GM12892 (cell line): ENCODE results near the gene TLCD3B.
"Not testable (repeated sequence)": the region's sequence is repeated elsewhere in the genome, so short reads cannot be mapped to it uniquely, and the experiment has no call there.

Source experiments
- DNase-seq: peaks from one replicate; pipeline ENCODE4 v3.0.0; 2011; ENCODE audit not compliant: insufficient read length
- FAIRE-seq: peaks from 2 replicates; lab custom pipeline; 2011; peaks lifted over from hg19 to GRCh38; lab: Jason Lieb, UNC
- POLR2A ChIP-seq: IDR thresholded peaks from 2 replicates; pipeline ENCODE4 v1.6.1; 2011; ENCODE audit warnings: low read depth, low read length, control low read depth
- POLR2AphosphoS5 ChIP-seq: IDR thresholded peaks from 2 replicates; pipeline ENCODE4 v1.6.1; 2011; ENCODE audit warnings: low read depth, low read length, control low read depth
- TAF1 ChIP-seq: IDR thresholded peaks from 2 replicates; pipeline ENCODE4 v1.6.1; 2011; ENCODE audit warnings: low read depth, mild to moderate bottlenecking, control low read depth, low read length, borderline replicate concordance

TLCD3B gene

DNA sequence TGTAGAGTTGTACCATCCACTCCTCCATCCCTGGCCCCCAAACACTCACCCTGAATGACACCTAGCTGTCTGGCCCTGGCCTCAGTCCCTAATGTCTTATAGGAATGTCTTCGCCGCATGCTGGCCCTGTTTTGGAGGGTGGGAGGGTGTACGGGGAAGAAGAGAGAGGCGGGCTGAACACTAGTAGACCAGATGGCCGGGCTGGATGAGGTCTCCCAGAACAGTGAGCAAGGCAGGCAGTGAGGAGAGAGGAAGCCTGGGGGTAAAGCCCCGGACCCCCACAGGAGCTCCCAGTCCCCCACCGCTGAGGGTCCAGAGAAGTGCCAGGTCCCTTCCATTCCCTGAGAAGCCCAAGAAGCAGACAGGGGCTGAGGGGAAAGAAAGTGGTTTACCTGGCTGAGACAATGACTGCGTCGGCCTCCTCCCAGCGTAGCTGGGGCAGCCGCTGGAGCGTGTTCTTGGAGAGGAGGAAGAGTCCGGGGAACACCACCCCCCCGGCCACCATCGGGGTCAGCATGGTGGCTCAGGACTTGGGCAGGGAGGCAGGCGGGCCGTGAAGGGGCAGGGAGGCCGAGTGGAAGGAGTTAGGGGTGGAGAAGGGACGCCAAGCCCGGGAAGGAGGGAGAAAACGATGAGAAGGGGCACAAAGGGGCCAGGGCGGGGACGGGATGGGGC is 923 bp downstream of the TLCD3B start:
- TF ChIP-seq POLR2AphosphoS5: no peak
- TF ChIP-seq TAF1: no peak
- DNase-seq (no peak), FAIRE-seq (no peak)

- FAIRE-seq: no peak
- DNase-seq: no peak
- TF ChIP-seq POLR2A (no peak), POLR2AphosphoS5 (no peak), TAF1 (no peak)
Measured at GRCh38 chr16:30028438-30029076, 2.5 kb downstream of the TLCD3B start.

- FAIRE-seq (no peak), DNase-seq (no peak)
- TF ChIP-seq POLR2A: no peak
- TF ChIP-seq TAF1: no peak
- TF ChIP-seq POLR2AphosphoS5: no peak
Measured at GRCh38 chr16:30027588-30028437, 3.3 kb downstream of the TLCD3B start.

DNA sequence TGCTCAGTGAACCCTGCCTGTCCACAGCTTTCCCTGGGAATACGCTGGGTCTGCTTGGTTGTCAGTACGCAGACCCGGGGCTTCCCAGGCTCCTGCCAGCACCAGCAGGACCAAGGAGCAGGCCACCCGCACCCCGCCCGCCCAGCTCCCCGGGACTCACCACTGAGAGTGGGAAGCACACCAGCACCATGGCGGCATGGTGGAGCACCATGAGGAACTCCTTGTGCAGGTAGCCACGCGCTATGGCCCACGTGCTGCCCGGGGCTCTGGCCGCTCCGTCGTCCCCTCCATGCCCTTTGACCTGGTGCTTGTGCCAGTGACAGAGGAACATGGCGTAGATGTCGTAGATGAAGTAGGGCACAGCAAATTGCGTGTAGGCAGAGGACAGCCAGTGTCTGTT is 4.6 kb downstream of the TLCD3B start:
- FAIRE-seq (no peak), DNase-seq (no peak)
- TF ChIP-seq POLR2A (no peak), TAF1 (no peak), POLR2AphosphoS5 (no peak)

DNA sequence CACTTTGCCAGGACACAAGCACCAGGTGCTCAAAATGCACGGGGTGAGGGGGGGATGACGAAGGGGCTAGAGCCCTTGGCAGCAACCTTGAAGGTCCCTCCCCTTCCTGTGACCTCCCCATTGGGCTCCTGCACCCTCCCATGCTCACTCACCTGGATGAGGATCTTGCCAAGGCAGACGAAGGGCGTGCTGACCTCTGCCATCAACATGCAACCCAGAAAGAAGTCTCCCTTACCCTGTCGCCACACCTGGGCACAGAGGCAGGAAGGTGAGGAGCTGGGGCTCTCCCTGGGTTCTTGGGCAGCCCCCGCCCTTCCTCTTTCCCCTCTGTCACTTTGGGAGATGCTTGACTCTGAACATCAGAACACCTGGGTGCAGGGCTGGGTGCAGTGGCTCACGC is 5.5 kb downstream of the TLCD3B start:
- TF ChIP-seq POLR2A (no peak), POLR2AphosphoS5 (no peak), TAF1 (no peak)
- no peak for FAIRE-seq

GRCh38 chr16:30025156-30025555 is 5.9 kb downstream of the TLCD3B start:
- TF ChIP-seq POLR2AphosphoS5 (no peak), TAF1 (no peak), POLR2A (no peak)
- DNase-seq (no peak), FAIRE-seq (no peak)

More for the DNA sequence above, 5.5 kb downstream of the TLCD3B start:
- no peak for DNase-seq

GRCh38 chr16:30024451-30024850 is 6.6 kb downstream of the TLCD3B start:
- TF ChIP-seq TAF1 (no peak), POLR2A (no peak), POLR2AphosphoS5 (no peak)
- DNase-seq (no peak), FAIRE-seq (no peak)

- DNase-seq: no peak
- FAIRE-seq: no peak
- no peak for TF ChIP-seq TAF1
- no peak for TF ChIP-seq POLR2AphosphoS5
- no peak for TF ChIP-seq POLR2A
Measured at GRCh38 chr16:30023586-30023985, 7.5 kb downstream of the TLCD3B start.

DNA sequence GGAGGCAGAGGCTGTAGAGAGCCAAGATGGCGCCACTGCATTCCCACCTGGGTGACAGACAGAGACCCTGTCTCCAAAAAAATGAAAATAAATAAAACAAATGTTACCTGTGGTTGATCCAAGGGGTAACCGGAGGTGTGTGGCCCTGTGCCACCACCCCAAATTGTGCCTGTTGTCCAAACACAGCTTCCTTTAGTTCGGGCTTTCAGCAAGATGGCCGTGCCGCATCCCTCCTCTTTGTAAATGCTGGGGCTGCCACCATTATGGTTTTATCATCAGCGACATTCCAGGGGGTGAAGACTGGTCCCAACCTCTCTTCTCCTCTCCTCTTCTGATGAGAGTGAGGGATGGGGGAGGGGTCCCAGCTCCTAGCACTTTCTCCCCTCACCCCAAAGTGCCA is 8.2 kb downstream of the TLCD3B start, which contains the start of gene C16orf92:
C16orf92 (plus strand) TSS at position 312 of the 400 bp plus-strand sequence. CDS start 143 bp downstream, outside the sequence.
- DNase-seq (no peak), FAIRE-seq (no peak)
- TF ChIP-seq TAF1: no peak
- TF ChIP-seq POLR2A: no peak
- TF ChIP-seq POLR2AphosphoS5: no peak

- TF ChIP-seq TAF1 (no peak), POLR2AphosphoS5 (no peak), POLR2A (no peak)
- DNase-seq (no peak), FAIRE-seq (no peak)
Measured at GRCh38 chr16:30018731-30019158, 12.3 kb downstream of the TLCD3B start.

- not testable (repeated sequence) for FAIRE-seq, DNase-seq
Measured at GRCh38 chr16:30017937-30018336, 13.1 kb downstream of the TLCD3B start.

DNA sequence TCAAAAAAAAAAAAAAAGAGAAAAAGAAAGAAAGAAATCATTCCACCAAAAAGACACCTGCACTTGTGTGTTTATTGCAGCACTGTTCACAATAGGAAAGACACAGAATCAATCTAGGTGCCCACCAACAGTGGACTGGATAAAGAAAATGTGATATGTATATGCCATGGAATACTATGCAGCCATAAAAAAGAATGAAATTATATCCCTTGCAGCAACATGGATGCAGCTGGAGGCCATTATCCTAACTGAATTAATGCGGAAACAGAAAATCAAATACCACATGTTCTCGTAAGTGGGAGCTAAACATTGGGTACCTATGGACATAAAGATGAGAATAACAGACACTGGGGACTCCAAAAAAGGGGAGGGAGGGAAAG is 13.8 kb downstream of the TLCD3B start:
- no peak for DNase-seq
- no peak for FAIRE-seq
- no peak for TF ChIP-seq POLR2A
- no peak for TF ChIP-seq TAF1
- no peak for TF ChIP-seq POLR2AphosphoS5
